IPS-20b (cell line): ENCODE data around the gene ST7.

Experiments
- H3K27ac ChIP-seq: one replicate; pipeline ENCODE4 v1.5.1; 2013; ENCODE audit warnings: low read length
- H3K27me3 ChIP-seq: 2 replicates; pipeline ENCODE4 v1.6.1; 2013; ENCODE audit warnings: mild to moderate bottlenecking, low read length, inconsistent platforms; ENCODE audit not compliant: insufficient read depth
- H3K36me3 ChIP-seq: 2 replicates; pipeline ENCODE4 v1.6.1; 2013; ENCODE audit warnings: low read depth, mild to moderate bottlenecking, inconsistent platforms, low read length, moderate library complexity; ENCODE audit not compliant: insufficient read depth
- H3K4me1 ChIP-seq: 2 replicates; pipeline ENCODE4 v1.6.1; 2013; ENCODE audit warnings: mild to moderate bottlenecking, control low read depth, inconsistent platforms, low read length, moderate library complexity; ENCODE audit not compliant: insufficient read depth
- H3K4me3 ChIP-seq: 2 replicates; pipeline ENCODE4 v1.5.1; 2013; ENCODE audit warnings: mild to moderate bottlenecking, low read length, inconsistent platforms
- H3K9ac ChIP-seq: 2 replicates; pipeline ENCODE4 v1.6.1; 2013; ENCODE audit warnings: low read depth, mild to moderate bottlenecking, inconsistent platforms, low read length, moderate library complexity
- H3K9me3 ChIP-seq: 2 replicates; pipeline ENCODE4 v1.6.1; 2013; ENCODE audit warnings: mild to moderate bottlenecking, low read depth, low read length, inconsistent platforms; ENCODE audit not compliant: insufficient read depth

ST7 gene

DNA sequence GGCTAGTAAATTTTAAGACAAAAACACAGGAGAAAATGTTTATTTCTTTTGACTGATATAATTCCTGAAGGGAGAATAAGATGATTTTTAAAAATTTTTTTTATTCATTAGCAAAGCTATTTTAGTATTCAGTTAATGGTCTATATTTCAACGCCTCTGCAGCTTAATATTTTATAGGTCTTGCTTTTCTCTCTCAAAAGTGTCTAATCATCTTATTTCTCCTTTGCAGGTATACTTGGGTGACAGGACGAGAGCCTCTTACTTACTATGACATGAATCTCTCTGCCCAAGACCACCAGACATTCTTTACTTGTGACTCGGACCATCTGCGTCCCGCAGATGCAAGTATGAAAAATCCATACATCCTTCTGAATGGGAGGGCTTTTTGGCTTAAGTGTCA lies 177.0 kb downstream of the ST7 start:
- no peaks in the 10 kb centered on the region for H3K9me3 ChIP-seq
- H3K9ac ChIP-seq: no peak overlapping the region
- H3K4me3 ChIP-seq: no peak overlapping the region
- peaks cover 3% of the 10 kb centered on the region; the same call in 1 of the 2 replicates for H3K36me3 ChIP-seq
- no peak overlapping the region for H3K27ac ChIP-seq
- H3K4me1 ChIP-seq: peaks cover 18% of the 10 kb centered on the region
- no peaks in the 10 kb centered on the region for H3K27me3 ChIP-seq

DNA sequence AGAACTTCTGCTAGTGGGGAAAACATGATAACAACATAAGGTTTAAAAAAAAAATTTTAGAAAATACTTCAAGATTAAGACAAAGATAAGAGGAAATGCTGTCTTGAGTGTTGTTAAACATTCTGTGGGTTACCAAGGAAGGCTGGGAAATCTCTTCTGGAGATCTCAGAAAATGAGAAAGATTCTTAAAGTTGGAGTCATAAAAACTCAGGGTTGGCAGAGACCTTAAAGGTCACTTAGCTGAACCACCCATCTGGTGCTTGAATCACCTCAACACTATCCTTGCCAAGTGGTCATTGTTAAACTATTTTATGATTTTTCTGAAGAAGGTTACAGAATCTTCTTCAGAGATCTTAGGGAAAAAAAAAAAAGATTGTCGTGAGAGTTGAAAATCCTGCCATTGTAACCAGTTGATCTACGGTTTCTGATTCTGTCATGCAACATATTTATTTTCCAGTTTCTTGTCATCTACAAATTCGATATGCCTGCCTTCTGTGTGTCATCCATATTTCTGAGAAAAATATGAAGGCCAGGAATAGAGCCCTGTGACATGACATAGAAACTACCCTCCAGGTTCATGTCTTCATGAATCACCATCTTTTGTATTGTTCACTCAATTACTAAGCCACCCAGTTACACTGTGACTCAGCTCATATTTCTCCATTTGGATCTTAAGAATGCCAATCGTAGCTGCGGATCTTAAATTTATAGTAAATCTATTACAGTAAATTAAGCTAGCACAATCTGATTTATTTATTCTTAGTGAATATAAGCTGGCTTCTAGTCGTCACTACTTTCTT lies 179.2 kb downstream of the ST7 start:
- Histone ChIP-seq H3K27ac (no peak overlapping the region), H3K4me3 (no peak overlapping the region), H3K4me1 (peaks cover 8% of the 10 kb centered on the region; the same call in 1 of the 2 replicates), H3K9ac (no peak overlapping the region), H3K27me3 (no peaks in the 10 kb centered on the region), H3K9me3 (no peaks in the 10 kb centered on the region), H3K36me3 (peaks cover 3% of the 10 kb centered on the region; the same call in 1 of the 2 replicates)

- Histone ChIP-seq H3K4me1 (peaks cover 13% of the 10 kb centered on the region), H3K4me3 (no peak overlapping the region), H3K27me3 (no peaks in the 10 kb centered on the region), H3K36me3 (peaks cover 3% of the 10 kb centered on the region; the same call in 1 of the 2 replicates), H3K9me3 (no peaks in the 10 kb centered on the region), H3K9ac (no peak overlapping the region), H3K27ac (no peak overlapping the region)
Measured at GRCh38 chr7:117133125-117133524, 179.8 kb downstream of the ST7 start.

DNA sequence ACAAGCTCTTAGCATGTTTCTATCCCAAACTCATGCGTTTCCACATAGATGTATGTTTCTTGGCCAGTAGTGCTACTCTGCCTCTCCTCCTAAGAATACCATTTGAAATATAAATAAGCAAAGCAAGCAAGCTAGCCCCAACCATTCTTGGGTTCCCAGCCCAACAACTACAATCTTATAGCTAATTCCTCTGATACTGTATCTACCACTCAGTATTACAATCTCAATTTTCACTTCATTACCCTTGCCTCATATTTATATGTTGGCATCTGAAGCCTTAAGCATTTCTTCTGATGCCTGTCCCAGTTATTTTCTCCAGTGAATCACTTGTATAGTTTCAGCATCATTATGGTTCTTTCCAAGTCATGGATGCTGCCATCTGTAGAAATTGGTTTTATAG lies 181.1 kb downstream of the ST7 start:
- Histone ChIP-seq H3K4me3 (no peak overlapping the region), H3K9ac (no peak overlapping the region), H3K27ac (no peak overlapping the region), H3K9me3 (no peaks in the 10 kb centered on the region), H3K27me3 (no peaks in the 10 kb centered on the region), H3K4me1 (peaks cover 24% of the 10 kb centered on the region), H3K36me3 (peaks cover 3% of the 10 kb centered on the region; the same call in 1 of the 2 replicates)

DNA sequence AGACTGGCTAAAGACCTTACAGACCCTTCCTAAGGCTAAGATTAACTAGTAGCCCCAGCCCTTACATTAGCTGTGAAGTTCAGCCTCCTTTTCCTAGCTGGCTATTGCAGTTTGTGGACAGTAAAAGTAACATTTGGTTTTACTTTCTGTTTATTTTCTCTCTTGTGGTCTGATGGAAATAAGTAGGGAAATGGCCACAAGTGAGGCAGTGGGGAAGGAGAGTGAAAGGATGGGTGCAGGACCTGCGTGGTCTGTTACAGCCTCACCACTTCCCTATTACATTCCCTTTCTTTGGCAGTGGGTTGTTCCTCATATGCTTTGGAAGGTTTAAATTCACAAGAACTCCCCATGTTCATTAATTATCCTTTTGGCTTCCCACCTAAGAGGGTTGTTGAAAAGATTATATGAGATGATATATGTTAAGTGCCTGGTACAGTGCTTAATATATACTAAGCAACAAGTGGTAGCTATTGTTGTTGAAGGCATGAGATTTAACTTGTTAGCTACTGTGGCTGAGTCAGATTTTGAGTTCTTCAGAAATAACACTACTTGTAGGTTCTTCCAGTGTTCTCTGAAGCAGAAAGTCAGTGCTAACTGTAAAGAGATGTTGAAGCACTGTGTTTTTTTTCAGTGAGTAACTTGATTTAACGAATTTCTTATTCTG lies 181.7 kb downstream of the ST7 start:
- no peaks in the 10 kb centered on the region for H3K27me3 ChIP-seq
- H3K36me3 ChIP-seq: peaks cover 3% of the 10 kb centered on the region; the same call in 1 of the 2 replicates
- H3K9ac ChIP-seq: no peak overlapping the region
- H3K4me3 ChIP-seq: no peak overlapping the region
- peaks cover 30% of the 10 kb centered on the region for H3K4me1 ChIP-seq
- H3K9me3 ChIP-seq: no peaks in the 10 kb centered on the region
- H3K27ac ChIP-seq: no peak overlapping the region

DNA sequence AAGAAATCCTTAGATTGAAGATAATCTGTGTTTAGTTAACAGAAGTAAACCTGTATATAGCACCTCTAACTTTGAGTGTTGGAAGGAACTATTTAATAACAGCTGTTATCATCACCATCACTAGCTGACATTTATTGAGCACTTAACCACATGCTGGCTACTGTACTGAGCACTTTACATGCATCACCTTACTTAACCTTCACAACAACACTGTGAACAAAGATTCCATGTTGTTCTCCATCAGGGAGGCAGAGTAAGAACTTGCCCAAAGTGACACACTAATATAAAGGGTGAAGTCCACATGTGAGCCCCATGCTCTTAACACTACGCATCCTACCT lies 182.2 kb downstream of the ST7 start:
- H3K36me3 ChIP-seq: peaks cover 3% of the 10 kb centered on the region; the same call in 1 of the 2 replicates
- no peak overlapping the region for H3K4me3 ChIP-seq
- H3K9ac ChIP-seq: no peak overlapping the region
- peaks cover 35% of the 10 kb centered on the region for H3K4me1 ChIP-seq
- H3K9me3 ChIP-seq: no peaks in the 10 kb centered on the region
- no peak overlapping the region for H3K27ac ChIP-seq
- H3K27me3 ChIP-seq: no peaks in the 10 kb centered on the region

- Histone ChIP-seq H3K36me3 (peaks cover 3% of the 10 kb centered on the region; the same call in 1 of the 2 replicates), H3K4me3 (no peak overlapping the region), H3K9ac (no peak overlapping the region), H3K9me3 (no peaks in the 10 kb centered on the region), H3K27ac (no peak overlapping the region), H3K27me3 (no peaks in the 10 kb centered on the region), H3K4me1 (peaks cover 46% of the 10 kb centered on the region)
Measured at GRCh38 chr7:117137868-117138267, 184.6 kb downstream of the ST7 start.

- no peaks in the 10 kb centered on the region for H3K36me3 ChIP-seq
- H3K4me1 ChIP-seq: peaks cover 52% of the 10 kb centered on the region
- H3K4me3 ChIP-seq: no peak overlapping the region
- H3K27ac ChIP-seq: no peak overlapping the region
- no peaks in the 10 kb centered on the region for H3K9me3 ChIP-seq
- H3K27me3 ChIP-seq: no peaks in the 10 kb centered on the region
- H3K9ac ChIP-seq: no peak overlapping the region
Measured at GRCh38 chr7:117138495-117138894, 185.2 kb downstream of the ST7 start.

DNA sequence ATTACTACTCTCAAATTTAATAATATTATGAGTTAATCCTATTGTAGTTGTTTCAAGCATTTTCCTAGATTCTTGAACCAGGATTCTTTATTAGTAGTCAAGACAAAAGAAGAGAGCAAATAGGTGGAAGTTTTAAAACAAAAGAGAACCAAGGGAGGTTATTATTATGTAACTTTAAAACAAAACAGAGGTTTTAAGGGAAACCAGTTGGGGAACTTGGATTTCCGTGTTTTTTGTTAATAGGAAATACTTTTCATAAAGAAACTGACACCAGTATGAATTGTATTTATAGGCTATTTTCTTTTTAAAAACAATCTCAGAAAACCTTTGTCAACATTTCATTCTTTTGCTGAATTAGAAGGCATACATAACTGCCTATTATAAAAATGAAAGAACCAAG lies 185.7 kb downstream of the ST7 start:
- peak overlapping the region; percentile 37; the same call in 1 of the 2 replicates for H3K9ac ChIP-seq
- peaks cover 54% of the 10 kb centered on the region for H3K4me1 ChIP-seq

DNA sequence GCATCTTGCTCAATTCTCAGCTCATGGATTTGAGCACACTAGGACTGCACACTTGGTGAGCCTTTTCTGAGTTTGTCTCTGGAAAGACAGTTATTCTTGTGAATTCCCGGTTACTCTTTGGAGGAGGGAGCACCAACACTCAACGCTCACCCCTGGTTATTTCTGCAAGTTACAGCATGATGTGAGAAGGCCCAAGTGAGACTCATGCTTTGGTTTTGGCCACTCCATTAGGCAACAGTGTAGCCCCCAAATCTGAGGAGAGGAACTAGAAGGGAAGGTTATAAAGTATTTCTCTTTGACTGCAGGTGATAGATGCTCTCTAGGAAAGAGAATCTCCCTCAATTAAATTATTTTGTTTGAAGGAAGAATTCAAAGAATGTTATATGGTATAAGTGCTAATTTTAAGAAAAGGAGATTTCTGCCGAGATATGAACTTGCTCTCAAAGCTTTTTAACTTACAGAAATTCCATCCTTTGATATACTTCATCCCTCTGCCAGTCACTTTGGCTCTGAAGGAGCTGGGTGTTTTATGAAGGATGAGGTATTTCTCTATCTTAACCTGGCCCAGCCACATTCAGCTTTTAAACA lies 186.2 kb downstream of the ST7 start:
- no peaks in the 10 kb centered on the region for H3K27me3 ChIP-seq
- peak overlapping the region; percentile 72 for H3K27ac ChIP-seq
- H3K4me1 ChIP-seq: peaks cover 54% of the 10 kb centered on the region
- H3K9ac ChIP-seq: peak overlapping the region; percentile 37; the same call in 1 of the 2 replicates
- no peaks in the 10 kb centered on the region for H3K36me3 ChIP-seq
- H3K9me3 ChIP-seq: no peaks in the 10 kb centered on the region
- H3K4me3 ChIP-seq: peak overlapping the region; percentile 20; the same call in 1 of the 2 replicates

More for the DNA sequence above, 185.7 kb downstream of the ST7 start:
- H3K4me3 ChIP-seq: peak overlapping the region; percentile 20; the same call in 1 of the 2 replicates
- H3K27me3 ChIP-seq: no peaks in the 10 kb centered on the region
- H3K36me3 ChIP-seq: no peaks in the 10 kb centered on the region
- no peaks in the 10 kb centered on the region for H3K9me3 ChIP-seq
- peak overlapping the region; percentile 72 for H3K27ac ChIP-seq

GRCh38 chr7:117140921-117141320 lies 187.6 kb downstream of the ST7 start:
- no peaks in the 10 kb centered on the region for H3K36me3 ChIP-seq
- no peaks in the 10 kb centered on the region for H3K9me3 ChIP-seq
- peak overlapping the region; percentile 2 for H3K27ac ChIP-seq
- no peak overlapping the region for H3K4me3 ChIP-seq
- no peak overlapping the region for H3K9ac ChIP-seq
- no peaks in the 10 kb centered on the region for H3K27me3 ChIP-seq
- peaks cover 54% of the 10 kb centered on the region for H3K4me1 ChIP-seq
